Calu3 (cell line): ENCODE measurements around the gene LSM11. TPM values are rescaled to one million over a fixed set of nuclear protein-coding genes. Genes with fewer than 3 reads are reported as not detected.

ENCODE experiments used
- BruUV-seq: library from RNA; stranded (reverse); fragments of 400-500 nt; replicated peaks from 2 replicates; lab custom pipeline; 2021; lab: Mats Ljungman, UMichigan
- CTCF ChIA-PET: fragments of 300-600 bp; sonication (Branson Sonifier 250); formaldehyde crosslinking; loops from one replicate; lab custom pipeline; 2022; ENCODE audit warnings: antibody characterized with exemption; lab: Charles Lee
- DNase-seq: peaks from one replicate; pipeline ENCODE4 v3.0.0; 2022
- H3K27ac Mint-ChIP-seq: one replicate; pipeline ENCODE4 v1.8.0; 2022; ENCODE audit warnings: mixed read lengths; ENCODE audit not compliant: unreplicated experiment
- H3K27me3 Mint-ChIP-seq: one replicate; pipeline ENCODE4 v1.8.0; 2022; ENCODE audit warnings: mixed read lengths; ENCODE audit not compliant: unreplicated experiment
- H3K36me3 Mint-ChIP-seq: one replicate; pipeline ENCODE4 v1.8.0; 2022; ENCODE audit warnings: mild to moderate bottlenecking, moderate library complexity, mixed read lengths; ENCODE audit not compliant: insufficient read depth, unreplicated experiment
- H3K4me1 Mint-ChIP-seq: one replicate; pipeline ENCODE4 v1.8.0; 2022; ENCODE audit warnings: mild to moderate bottlenecking, low read depth, mixed read lengths; ENCODE audit not compliant: unreplicated experiment
- H3K4me3 Mint-ChIP-seq: one replicate; pipeline ENCODE4 v1.8.0; 2022; ENCODE audit warnings: mild to moderate bottlenecking, low read depth, moderate library complexity, mixed read lengths; ENCODE audit not compliant: unreplicated experiment
- H3K9me3 Mint-ChIP-seq: one replicate; pipeline ENCODE4 v1.8.0; 2022; ENCODE audit warnings: low read depth, mixed read lengths; ENCODE audit not compliant: unreplicated experiment
- intact Hi-C: fragments of 100-400 bp; cut with micrococcal nuclease; formaldehyde crosslinking; loops from one replicate; pipeline ENCODE4 v1.10.0; 2022; ENCODE audit not compliant: unreplicated experiment
- total RNA-seq: library from RNA; stranded (reverse); gene quantifications from 2 replicates; pipeline ENCODE4 v1.2.3, GENCODE V29; 2022
- TF ChIP-seq, protein P1 (sequence below): fragments of 200-600 bp; IDR thresholded peaks from one replicate; pipeline ENCODE4 v1.8.0; 2022; ENCODE audit warnings: antibody characterized with exemption; ENCODE audit not compliant: unreplicated experiment

Gene LSM11
- total RNA-seq, 1 experiment from 2014 or later, result 4.6 TPM

- TF ChIP-seq, protein P1, sequence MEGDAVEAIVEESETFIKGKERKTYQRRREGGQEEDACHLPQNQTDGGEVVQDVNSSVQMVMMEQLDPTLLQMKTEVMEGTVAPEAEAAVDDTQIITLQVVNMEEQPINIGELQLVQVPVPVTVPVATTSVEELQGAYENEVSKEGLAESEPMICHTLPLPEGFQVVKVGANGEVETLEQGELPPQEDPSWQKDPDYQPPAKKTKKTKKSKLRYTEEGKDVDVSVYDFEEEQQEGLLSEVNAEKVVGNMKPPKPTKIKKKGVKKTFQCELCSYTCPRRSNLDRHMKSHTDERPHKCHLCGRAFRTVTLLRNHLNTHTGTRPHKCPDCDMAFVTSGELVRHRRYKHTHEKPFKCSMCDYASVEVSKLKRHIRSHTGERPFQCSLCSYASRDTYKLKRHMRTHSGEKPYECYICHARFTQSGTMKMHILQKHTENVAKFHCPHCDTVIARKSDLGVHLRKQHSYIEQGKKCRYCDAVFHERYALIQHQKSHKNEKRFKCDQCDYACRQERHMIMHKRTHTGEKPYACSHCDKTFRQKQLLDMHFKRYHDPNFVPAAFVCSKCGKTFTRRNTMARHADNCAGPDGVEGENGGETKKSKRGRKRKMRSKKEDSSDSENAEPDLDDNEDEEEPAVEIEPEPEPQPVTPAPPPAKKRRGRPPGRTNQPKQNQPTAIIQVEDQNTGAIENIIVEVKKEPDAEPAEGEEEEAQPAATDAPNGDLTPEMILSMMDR, result no peak
- Mint-ChIP-seq H3K4me1 (peaks cover 22% of the 10 kb centered on the region), H3K36me3 (peaks cover 37% of the 10 kb centered on the region), H3K27ac (peak overlapping the region; percentile 88), H3K27me3 (no peaks in the 10 kb centered on the region), H3K4me3 (peak overlapping the region; percentile 82), H3K9me3 (no peaks in the 10 kb centered on the region)
- BruUV-seq, result no TSS peak
- no peak for DNase-seq
- intact Hi-C loops, result loop anchor here (10.0 kb wide), 1 partner anchor 490 kb away; no protein-coding TSS in a partner anchor
- CTCF ChIA-PET, result interaction anchor here (1.0 to 1.5 kb wide), 5 partner anchors 13 to 416 kb away, joined by 3 to 13 read pairs (median 4); partner anchors contain the start of gene THG1L
Measured at GRCh38 chr5:157744051-157745011, 819 bp downstream of the LSM11 start.

- H3K4me1 Mint-ChIP-seq, result peaks cover 22% of the 10 kb centered on the region
- H3K36me3 Mint-ChIP-seq, result peaks cover 37% of the 10 kb centered on the region
- peak overlapping the region; percentile 82 for H3K4me3 Mint-ChIP-seq
- CTCF ChIA-PET, result no interaction called here
- no peak overlapping the region for H3K27ac Mint-ChIP-seq
- H3K27me3 Mint-ChIP-seq, result no peaks in the 10 kb centered on the region
- H3K9me3 Mint-ChIP-seq, result no peaks in the 10 kb centered on the region
- BruUV-seq, result no TSS peak
- TF ChIP-seq, protein P1, result no peak
- intact Hi-C loops, result loop anchor here (10.0 kb wide), 1 partner anchor 490 kb away; no protein-coding TSS in a partner anchor
- no peak for DNase-seq
Measured at GRCh38 chr5:157745041-157745456, 1.5 kb downstream of the LSM11 start.

DNA sequence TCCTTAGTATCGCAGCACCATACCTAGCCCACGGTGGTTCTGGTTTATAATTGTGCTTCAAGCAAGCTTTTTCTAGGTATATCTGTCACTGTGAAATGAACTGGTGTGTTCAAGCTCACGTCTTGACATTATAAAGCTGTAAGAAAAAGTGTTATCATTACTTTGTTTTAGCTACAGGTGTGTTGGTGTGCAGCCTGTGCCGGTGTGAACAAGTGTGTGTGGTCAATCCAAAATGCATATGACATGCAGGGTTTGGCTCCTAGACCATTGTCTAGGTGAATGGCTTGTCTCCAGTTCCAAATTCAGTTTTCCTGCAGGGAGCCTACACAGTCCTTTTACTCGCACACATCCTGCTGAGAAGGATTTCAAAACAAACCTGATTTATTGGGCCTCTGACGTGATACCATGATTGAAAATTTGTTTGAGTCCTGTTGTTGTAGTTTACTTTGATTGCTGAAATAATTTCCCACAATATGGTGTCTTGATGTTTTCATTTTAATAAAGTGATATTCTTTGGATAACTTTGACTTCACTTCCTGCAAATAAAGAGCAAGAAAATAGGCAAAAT lies 3.7 kb downstream of the LSM11 start:
- CTCF ChIA-PET, result no interaction called here
- no peaks in the 10 kb centered on the region for H3K9me3 Mint-ChIP-seq
- DNase-seq, result no peak
- no peak overlapping the region for H3K4me3 Mint-ChIP-seq
- H3K36me3 Mint-ChIP-seq, result peaks cover 25% of the 10 kb centered on the region
- H3K4me1 Mint-ChIP-seq, result peaks cover 22% of the 10 kb centered on the region
- intact Hi-C loops, result loop anchor here (10.0 kb wide), 1 partner anchor 492 kb away; no protein-coding TSS in a partner anchor
- H3K27ac Mint-ChIP-seq, result no peak overlapping the region
- TF ChIP-seq, protein P1, result no peak
- BruUV-seq, result no TSS peak
- no peaks in the 10 kb centered on the region for H3K27me3 Mint-ChIP-seq
